Measurements from ENCODE around the gene PSMD3.

The PSMD3 gene

GRCh38 chr17:40022961-40023541 is 42.4 kb downstream of the PSMD3 start:
- no peak for TF ChIP-seq CTCF (IDR thresholded peaks at IDR 0.05; ENCODE audit: insufficient read depth, low read depth, low read length, missing control alignments)
- no peak overlapping the region for H3K4me3 ChIP-seq (ENCODE audit: low read length)
- DNase-seq (ENCODE audit: low read depth), result no peak

GRCh38 chr17:40023590-40024292 is 43.1 kb downstream of the PSMD3 start:
- no peak for TF ChIP-seq CTCF (IDR thresholded peaks at IDR 0.05; ENCODE audit: insufficient read depth, low read depth, low read length, missing control alignments)

GRCh38 chr17:40024901-40025300 is 44.3 kb downstream of the PSMD3 start:
- peak; percentile 57 for DNase-seq (ENCODE audit: low read depth)
- no peak for TF ChIP-seq CTCF (IDR thresholded peaks at IDR 0.05; ENCODE audit: insufficient read depth, low read depth, low read length, missing control alignments)
- no peak overlapping the region for H3K4me3 ChIP-seq (ENCODE audit: low read length)

More at GRCh38 chr17:40023590-40024292, 43.1 kb downstream of the PSMD3 start:
- no peak for DNase-seq (ENCODE audit: low read depth)
- no peak overlapping the region for H3K4me3 ChIP-seq (ENCODE audit: low read length)

- no peak for DNase-seq (ENCODE audit: low read depth)
- no peak for TF ChIP-seq CTCF (IDR thresholded peaks at IDR 0.05; ENCODE audit: insufficient read depth, low read depth, low read length, missing control alignments)
- H3K4me3 ChIP-seq (ENCODE audit: low read length), result no peak overlapping the region
These were observed 45.0 kb downstream of the PSMD3 start for GRCh38 chr17:40025559-40025958.

GRCh38 chr17:40025991-40026815 is 45.6 kb downstream of the PSMD3 start:
- no peak overlapping the region for H3K4me3 ChIP-seq (ENCODE audit: low read length)
- peak; percentile 70 for DNase-seq (ENCODE audit: low read depth)
- TF ChIP-seq CTCF (IDR thresholded peaks at IDR 0.05; ENCODE audit: insufficient read depth, low read depth, low read length, missing control alignments), result no peak

GRCh38 chr17:40026816-40027613 is 46.4 kb downstream of the PSMD3 start:
- peak; percentile 88 for TF ChIP-seq CTCF (IDR thresholded peaks at IDR 0.05; ENCODE audit: insufficient read depth, low read depth, low read length, missing control alignments)
- H3K4me3 ChIP-seq (ENCODE audit: low read length), result no peak overlapping the region
- DNase-seq (ENCODE audit: low read depth), result peak; percentile 86
